ENCODE data around the gene TAS1R1.

TAS1R1 gene

GRCh38 chr1:6535214-6535613 is 19.9 kb upstream of the TAS1R1 start:
- DNase-seq = no peak
- Histone ChIP-seq H3K27me3 (replicated peaks) (no peaks in the 10 kb centered on the region), H3K36me3 (replicated peaks) (peaks cover 48% of the 10 kb centered on the region), H3K27ac (no peak overlapping the region), H3K4me3 (ENCODE audit: low read depth, low read length) (no peak overlapping the region)
- in situ Hi-C loops (cut with HindIII; ENCODE audit: low pct_ligation_motif_present, low sequenced_read_pairs) = no loop called here
- TF ChIP-seq CTCF (IDR thresholded peaks at IDR 0.05; ENCODE audit: low read depth, low read length, missing control alignments) = no peak

- DNase-seq = no peak
- Histone ChIP-seq H3K27ac (no peak overlapping the region), H3K36me3 (replicated peaks) (peaks cover 42% of the 10 kb centered on the region), H3K27me3 (replicated peaks) (no peaks in the 10 kb centered on the region), H3K4me3 (ENCODE audit: low read depth, low read length) (no peak overlapping the region)
- in situ Hi-C loops (cut with HindIII; ENCODE audit: low pct_ligation_motif_present, low sequenced_read_pairs) = no loop called here
- TF ChIP-seq CTCF (IDR thresholded peaks at IDR 0.05; ENCODE audit: low read depth, low read length, missing control alignments) = no peak
These were observed 18.8 kb upstream of the TAS1R1 start for GRCh38 chr1:6536291-6536690.

GRCh38 chr1:6538956-6539355 is 16.2 kb upstream of the TAS1R1 start:
- Histone ChIP-seq H3K27me3 (replicated peaks) (no peaks in the 10 kb centered on the region), H3K36me3 (replicated peaks) (peaks cover 29% of the 10 kb centered on the region), H3K4me3 (ENCODE audit: low read depth, low read length) (no peak overlapping the region), H3K27ac (peak overlapping the region; percentile 93)
- peak; percentile 59 for DNase-seq
- in situ Hi-C loops (cut with HindIII; ENCODE audit: low pct_ligation_motif_present, low sequenced_read_pairs) = no loop called here
- TF ChIP-seq CTCF (IDR thresholded peaks at IDR 0.05; ENCODE audit: low read depth, low read length, missing control alignments) = no peak

- peaks cover 37% of the 10 kb centered on the region for H3K36me3 ChIP-seq (replicated peaks)
- in situ Hi-C loops (cut with HindIII; ENCODE audit: low pct_ligation_motif_present, low sequenced_read_pairs) = no loop called here
These were observed 10.3 kb upstream of the TAS1R1 start for GRCh38 chr1:6544831-6545230.

GRCh38 chr1:6545276-6546112 is 9.6 kb upstream of the TAS1R1 start:
- no peak for TF ChIP-seq CTCF (IDR thresholded peaks at IDR 0.05; ENCODE audit: low read depth, low read length, missing control alignments)
- peaks cover 35% of the 10 kb centered on the region for H3K36me3 ChIP-seq (replicated peaks)
- H3K27ac ChIP-seq = peak overlapping the region; percentile 81
- peak; percentile 27 for DNase-seq
- in situ Hi-C loops (cut with HindIII; ENCODE audit: low pct_ligation_motif_present, low sequenced_read_pairs) = no loop called here
- H3K4me3 ChIP-seq (ENCODE audit: low read depth, low read length) = no peak overlapping the region
- no peaks in the 10 kb centered on the region for H3K27me3 ChIP-seq (replicated peaks)

More at GRCh38 chr1:6544831-6545230, 10.3 kb upstream of the TAS1R1 start:
- no peak overlapping the region for H3K4me3 ChIP-seq (ENCODE audit: low read depth, low read length)
- no peaks in the 10 kb centered on the region for H3K27me3 ChIP-seq (replicated peaks)
- no peak for TF ChIP-seq CTCF (IDR thresholded peaks at IDR 0.05; ENCODE audit: low read depth, low read length, missing control alignments)
- DNase-seq = peak; percentile 63
- H3K27ac ChIP-seq = peak overlapping the region; percentile 81
